ENCODE results near the gene POU2F2.
A peak's percentile ranks its signal among the peaks of the same experiment; 100 is the strongest.
"Not testable (repeated sequence)": the region's sequence is repeated elsewhere in the genome, so short reads cannot be mapped to it uniquely, and the experiment has no call there.

POU2F2 gene

GRCh38 chr19:42100241-42100640 lies 32.0 kb downstream of the POU2F2 start:
- not testable (repeated sequence) for DNase-seq (ENCODE audit: low spot score)

GRCh38 chr19:42099336-42099925 lies 32.8 kb downstream of the POU2F2 start:
- DNase-seq (ENCODE audit: low spot score) = no peak

- no peak for DNase-seq (ENCODE audit: low spot score)
Observed at GRCh38 chr19:42098781-42099180, 33.5 kb downstream of the POU2F2 start.

DNA sequence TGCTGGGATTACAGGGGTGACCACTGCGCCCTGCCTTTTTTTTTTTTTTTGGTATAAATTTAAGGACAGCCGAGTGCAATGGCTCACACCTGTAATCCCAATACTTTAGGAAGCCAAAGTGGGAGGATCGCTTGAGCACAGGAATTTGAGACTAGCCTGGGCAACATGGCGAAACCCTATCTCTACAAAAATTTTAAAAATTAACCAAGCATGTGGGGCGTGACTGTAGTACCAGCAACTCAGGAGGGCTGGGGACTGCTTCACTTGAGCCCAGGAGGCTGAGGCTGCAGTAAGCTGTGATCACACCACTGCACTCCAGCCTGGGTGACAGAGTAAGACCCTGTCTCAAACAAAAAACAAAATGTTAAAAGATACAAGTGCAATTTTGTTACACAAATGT lies 34.8 kb downstream of the POU2F2 start:
- no peak for DNase-seq (ENCODE audit: low spot score)

GRCh38 chr19:42096255-42096837 lies 35.9 kb downstream of the POU2F2 start:
- DNase-seq (ENCODE audit: low spot score) = no peak

DNA sequence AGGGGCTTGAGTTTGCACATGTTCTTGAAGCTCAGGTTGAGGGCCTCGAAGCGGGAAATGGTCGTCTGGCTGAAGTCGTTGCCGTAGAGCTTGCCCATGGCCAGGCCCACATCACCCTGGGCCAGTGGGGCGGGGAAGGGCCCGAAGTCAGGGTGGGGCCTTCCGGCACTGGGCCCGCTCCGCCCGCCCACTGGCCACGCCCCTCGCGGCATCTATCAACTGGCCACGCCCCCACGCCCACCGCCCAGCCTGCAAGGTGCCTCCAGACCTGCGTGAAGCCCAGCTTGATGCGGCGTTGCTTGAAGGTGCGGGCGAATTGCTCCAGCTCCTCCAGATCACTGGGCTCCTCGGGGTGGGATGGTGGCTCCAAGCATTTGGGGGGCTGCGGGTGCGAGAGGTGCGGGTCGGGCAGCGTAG lies 36.4 kb downstream of the POU2F2 start:
- no peak for DNase-seq (ENCODE audit: low spot score)

DNA sequence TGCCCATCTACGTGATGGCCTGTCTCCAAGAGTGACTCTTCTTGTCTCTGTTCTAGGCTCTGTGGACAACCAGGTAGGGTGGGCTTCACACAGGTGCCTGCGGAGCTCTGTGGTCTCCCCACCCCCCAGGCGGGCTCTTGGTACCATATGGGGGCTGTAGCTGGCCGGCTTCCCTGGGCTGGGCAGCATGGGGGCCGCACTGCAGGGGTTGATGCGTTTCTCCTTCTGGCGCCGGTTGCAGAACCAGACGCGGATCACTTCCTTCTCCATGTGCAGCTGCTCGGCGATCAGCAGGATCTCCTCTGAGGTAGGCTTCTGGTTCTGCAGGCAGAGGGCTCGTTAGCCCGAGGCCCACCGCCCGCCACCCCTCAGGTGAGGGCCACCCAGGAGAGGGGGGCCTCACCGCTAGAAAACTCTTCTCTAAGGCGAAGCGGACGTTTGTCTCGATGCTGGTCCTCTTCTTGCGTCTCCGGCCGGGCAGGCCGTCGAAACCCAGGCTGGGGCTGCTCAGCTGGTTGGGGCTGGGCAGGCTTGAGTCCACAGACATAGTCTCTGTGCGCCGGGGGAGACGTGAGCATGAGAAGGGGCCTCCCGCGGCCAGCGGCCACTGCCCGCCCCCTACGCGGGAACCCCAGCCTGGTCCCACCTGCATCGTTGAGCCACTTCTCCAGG lies 37.0 kb downstream of the POU2F2 start:
- DNase-seq (ENCODE audit: low spot score) = no peak

GRCh38 chr19:42093926-42094325 lies 38.3 kb downstream of the POU2F2 start:
- no peak for DNase-seq (ENCODE audit: low spot score)

DNA sequence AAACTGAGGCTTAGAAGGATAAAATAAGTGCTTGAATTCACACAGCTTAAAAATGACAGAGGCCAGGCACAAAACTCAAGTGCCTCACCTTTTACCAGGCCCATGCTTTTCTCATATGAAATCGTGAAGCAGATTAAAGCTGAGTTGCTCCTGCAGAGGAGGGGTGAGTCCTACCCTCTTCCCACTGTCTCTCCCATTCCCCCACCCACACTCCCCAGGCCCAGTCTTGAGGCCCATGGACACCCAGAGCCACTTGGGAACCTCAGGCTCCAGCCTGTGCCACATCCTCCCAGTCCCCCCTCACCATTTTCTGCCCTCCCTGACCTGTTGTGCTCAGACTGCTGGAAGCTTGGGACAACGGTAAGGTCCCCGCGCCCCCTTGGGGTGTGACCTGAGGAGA lies 38.7 kb downstream of the POU2F2 start:
- DNase-seq (ENCODE audit: low spot score) = no peak

DNA sequence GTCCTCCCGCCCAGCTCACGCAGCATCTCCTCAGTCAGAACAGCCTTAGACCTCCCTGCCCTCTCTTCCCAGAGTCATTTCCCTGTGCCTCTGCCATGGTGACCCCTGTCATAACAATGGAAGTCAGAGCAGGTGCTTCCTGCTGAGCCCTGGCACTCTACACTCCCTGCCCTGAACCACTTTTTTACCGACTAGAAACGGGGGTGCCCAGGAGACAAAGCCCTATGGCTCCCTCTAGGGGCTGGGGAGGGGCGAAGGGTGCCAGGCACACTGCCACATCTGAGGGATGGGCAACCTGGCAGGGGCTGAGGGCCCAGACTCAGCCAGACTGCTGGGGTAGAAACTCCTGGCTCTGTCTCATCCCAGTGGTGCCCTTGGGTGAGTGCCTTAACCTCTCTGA lies 39.9 kb downstream of the POU2F2 start:
- DNase-seq (ENCODE audit: low spot score) = no peak

DNA sequence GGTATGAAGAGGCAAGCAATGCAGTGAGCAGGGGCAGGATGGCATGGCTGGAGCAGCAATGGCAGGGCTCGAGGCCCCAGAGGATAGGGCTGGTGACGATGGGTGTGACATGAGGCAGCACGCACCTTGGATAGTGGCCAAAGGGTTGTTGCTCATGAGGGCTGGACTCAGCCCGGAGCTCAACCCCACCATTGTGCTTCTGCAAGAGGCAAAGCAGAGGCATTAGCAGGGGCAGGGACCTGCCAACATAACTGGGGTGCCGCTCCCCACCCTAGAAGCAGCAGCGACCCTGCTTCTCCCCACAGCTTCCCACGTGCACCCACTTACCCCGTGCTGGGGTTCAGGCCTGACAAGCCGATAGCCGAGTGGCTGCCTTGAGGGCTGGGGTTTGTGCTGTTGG lies 40.5 kb downstream of the POU2F2 start:
- DNase-seq (ENCODE audit: low spot score) = peak; percentile 77

GRCh38 chr19:42091300-42091699 lies 40.9 kb downstream of the POU2F2 start:
- DNase-seq (ENCODE audit: low spot score) = no peak

DNA sequence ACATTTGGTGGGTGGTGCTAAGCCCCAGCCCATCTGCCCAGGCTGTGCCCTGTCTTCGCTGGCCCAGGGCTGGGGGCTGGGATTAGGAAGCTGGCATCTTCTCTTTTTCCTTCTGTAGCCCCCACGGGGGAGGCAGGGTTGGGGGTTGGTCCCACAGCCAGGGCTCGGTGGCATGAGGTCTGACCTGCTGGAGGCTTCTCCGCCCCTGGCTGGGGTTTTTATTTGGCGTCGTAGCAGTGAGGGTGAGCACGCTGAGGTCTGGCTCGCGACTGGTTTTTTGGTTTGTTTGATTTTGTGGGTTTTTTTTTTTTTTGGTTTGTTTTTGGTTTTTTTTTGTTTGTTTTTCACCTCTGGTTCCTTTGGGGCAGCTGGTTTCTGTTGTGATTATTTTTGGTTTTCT lies 41.6 kb downstream of the POU2F2 start:
- no peak for DNase-seq (ENCODE audit: low spot score)

DNA sequence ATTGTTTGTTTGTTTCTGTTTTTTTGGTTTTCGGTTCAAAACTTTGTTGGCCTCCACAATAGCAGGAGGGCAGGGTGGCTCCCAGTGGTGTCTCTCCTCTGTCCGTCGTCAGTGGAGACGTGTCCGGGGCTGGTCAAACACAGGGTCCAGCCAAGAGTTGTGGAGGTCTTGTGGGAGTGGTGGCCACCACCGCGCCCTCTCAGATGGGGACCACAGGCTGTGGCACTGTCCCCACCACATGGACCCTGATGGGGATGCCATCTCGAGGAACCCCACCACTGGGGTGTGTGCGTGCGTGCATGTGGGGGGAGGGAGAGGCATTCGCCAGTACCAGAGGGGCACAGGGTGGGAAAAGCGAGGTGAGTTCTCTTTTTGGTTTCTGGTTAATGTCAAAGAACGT lies 42.5 kb downstream of the POU2F2 start:
- DNase-seq (ENCODE audit: low spot score) = no peak

DNA sequence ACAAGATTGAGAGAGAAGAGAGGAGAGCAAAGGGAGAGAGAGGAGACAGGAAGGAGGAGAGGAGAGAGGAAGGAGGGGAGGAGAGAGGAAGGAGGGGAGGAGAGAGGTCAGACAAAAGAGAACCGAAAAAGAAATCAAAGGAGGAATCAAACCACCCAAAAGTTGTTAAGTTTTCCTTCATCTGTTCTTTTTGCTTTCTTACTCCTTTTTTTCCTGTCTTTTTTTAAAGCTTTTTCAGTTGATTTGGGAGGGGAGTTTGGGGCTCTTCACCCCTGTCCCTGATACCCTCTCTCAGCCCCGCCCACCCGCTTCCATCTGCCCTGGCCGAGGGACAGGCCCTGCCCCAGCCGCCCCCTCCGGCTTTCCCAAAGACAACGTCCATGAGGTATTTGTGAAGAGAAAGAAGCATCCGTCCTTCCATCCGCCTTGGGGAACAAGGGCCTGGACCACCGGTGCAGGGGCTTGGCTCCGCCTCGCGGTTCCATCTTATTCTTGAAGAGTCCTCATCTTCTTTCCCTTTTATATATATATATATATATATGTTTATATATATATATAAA lies 43.0 kb downstream of the POU2F2 start:
- DNase-seq (ENCODE audit: low spot score) = no peak

DNA sequence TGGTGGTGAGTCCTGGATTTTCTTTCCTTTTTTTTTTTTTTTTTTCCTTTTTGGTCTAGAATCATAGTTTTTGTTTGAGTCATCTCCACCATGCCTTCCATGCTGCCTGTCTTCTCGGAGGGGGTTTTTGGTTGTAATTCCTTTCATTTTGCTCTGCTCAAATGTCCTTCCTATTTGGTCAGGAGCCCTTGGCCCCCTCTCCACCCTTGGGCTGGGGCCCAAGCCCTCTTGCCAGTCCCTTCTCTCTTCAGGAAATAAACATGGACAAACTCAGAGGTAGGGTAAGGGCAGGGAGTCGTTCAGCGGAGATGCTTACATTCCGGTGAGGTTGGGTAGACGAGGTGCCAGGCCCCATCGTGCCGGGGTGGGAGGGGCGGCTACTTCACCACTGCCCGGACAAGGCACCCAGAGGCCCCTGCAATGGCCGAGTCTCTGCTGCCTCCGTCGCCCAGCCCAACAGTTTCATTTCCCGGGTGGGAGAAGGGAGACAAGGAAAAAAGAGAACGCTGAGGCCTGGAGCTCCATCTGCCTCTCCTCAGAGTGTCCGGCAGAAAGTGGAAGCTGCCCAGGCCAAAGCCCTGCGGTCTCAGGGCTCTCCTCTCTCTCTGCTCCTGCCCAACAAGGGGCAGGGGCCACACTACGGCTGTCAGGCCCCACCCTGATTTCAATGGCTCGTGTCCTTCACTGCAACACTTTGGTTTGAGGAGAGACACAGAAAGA lies 43.6 kb downstream of the POU2F2 start:
- peak; percentile 81 for DNase-seq (ENCODE audit: low spot score)

DNA sequence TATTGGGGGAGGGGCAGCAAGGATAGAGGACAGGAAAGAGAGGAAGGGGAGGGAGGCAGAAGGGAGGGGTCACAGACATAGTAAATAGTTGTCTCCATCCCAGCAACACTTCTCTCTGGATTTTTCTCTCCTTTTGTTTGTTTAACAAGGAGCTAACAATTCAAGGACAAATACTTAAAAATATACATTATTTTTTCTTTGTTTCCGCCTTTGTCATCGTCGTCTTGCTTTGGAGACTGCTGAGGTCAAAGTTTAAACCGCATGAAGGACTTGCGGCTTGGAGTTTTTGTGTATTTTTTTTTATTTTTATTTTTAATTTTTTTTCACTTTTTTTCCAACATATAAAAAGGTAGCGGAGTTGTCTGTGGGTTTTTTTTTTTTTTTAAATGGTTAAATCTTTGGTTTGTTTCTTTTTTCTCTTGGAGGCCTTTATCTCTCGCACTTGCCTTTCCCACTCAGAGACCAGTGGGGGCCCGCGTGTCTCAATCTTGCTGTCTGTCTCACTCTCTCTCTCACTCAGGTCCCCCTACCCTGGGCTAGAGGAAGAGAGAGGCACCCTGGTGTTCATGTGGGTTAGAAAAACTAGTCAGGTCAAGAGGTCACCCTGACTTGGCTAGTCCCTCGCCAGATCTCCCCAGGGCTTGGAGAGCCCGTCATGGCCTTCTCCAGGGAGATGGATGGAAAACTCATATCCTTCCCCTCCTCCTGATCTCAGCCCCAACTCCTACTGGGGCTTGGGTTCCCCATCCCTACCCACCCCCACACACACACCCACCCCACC lies 45.3 kb downstream of the POU2F2 start:
- no peak for DNase-seq (ENCODE audit: low spot score)

DNA sequence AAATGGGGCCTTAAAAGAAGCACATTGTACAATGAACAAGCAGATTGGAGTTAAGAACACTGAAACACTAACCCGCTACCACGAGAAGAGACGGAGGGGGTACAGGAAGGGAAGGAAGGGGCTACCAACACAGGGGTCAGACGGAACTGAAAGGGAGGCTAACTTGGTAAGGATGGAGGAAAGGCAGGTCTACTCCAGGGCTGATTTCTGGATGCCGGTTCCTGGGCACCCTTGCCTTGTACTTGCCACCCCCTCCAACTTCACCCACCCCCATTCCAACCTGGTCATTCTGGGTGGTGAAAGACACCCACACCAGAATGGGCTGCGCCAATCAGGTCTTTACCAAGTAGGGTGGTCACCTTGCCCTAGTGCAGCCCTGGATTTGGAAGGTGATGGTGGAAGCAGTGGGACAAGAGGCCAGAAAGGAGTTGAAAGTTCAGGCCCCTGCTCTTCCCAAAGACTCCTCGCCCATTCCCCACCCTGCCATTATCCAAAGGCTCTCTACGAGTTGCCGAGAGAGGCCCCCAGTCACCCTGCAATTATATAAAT lies 46.0 kb downstream of the POU2F2 start:
- no peak for DNase-seq (ENCODE audit: low spot score)

- no peak for DNase-seq (ENCODE audit: low spot score)
Observed at GRCh38 chr19:42083537-42083936, 48.7 kb downstream of the POU2F2 start.

DNA sequence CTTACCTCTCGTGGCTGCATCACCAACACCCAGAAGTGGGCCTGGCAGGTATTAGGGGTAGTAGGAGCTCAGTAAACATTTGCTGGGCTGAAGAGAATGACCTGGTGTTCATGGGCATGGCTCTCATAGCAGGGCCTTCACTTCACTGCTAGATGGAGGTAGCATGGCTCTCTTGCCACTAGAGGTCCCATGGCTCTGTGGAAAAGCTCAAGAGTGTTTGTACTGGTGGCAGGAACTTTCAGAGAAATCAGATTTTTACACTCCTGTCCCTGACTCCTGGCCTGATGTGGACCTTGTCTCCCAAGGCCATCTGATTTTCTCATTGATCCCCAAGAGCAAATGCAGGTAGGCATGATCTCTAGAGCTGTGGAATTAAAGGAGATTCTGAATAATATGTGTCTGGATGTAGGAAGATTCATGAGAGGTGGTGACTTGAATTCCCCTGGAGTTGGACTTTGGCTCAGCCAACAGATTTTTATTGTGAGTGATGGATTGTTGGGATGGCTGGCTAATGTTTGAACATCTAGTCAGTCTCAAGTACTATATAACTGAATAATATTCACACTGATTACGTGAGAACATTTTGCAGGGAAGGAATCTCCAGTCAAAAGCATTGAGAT lies 50.6 kb downstream of the POU2F2 start:
- DNase-seq (ENCODE audit: low spot score) = peak; percentile 76

DNA sequence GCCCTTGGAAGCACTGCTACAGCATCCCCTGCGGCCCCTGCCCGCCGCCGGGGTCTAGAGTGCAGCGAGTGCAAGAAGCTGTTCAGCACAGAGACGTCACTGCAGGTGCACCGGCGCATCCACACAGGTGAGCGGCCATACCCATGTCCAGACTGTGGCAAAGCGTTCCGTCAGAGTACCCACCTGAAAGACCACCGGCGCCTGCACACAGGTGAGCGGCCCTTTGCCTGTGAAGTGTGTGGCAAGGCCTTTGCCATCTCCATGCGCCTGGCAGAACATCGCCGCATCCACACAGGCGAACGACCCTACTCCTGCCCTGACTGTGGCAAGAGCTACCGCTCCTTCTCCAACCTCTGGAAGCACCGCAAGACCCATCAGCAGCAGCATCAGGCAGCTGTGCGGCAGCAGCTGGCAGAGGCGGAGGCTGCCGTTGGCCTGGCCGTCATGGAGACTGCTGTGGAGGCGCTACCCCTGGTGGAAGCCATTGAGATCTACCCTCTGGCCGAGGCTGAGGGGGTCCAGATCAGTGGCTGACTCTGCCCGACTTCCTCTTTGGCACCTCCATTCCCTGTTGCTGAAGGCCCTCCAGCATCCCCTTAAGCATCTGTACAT lies 51.4 kb downstream of the POU2F2 start:
- DNase-seq (ENCODE audit: low spot score) = no peak

Measured in AG08396 (cell line).